ENCODE measurements around the gene KCTD18.

Gene KCTD18

DNA sequence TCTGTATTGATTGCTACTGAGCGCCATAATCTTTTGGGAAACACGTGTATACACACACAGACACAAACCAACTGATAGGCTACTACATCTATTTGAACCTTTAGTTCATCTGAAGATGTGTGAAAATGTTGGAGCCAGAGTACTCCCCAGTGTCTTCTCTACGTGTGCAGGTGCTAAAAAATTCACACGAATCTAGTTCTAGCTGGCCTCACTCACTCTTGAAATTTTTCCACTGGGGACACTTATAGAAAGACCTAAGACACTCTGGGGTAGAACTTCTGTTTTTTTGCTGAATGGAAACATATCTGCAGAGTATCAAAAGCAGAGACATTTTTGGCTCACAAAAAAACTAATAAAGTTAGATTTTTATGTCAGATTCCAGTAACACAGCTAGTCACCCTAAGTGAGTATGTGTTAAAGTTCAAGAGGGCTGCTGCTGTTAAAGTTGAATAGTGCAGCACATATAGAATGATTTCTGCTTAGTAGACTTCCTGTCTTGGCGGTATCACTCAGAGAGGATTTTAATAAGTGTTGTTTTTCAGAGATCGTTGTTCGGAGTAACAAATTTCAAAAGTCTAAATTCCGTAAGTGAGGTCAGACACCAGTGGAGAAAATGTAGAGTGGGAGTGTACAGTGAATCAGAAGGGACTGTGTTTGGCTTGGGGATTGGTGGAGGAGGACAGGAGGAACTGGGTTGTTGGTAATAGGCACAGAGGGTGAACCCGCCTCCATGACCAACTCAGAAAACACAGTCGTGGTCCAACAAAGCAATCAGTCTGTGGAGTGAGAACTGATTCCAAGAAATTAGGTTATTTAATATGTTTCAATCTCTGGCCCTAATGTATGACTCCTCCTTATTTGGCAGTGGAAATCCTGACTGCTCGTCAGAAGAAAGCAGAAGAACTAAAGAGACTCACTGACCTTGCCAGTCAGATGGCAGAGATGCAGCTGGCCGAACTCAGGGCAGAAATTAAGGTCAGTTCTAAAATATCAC, 43.1 kb downstream of the KCTD18 start:
- no peak overlapping the region for H3K27ac ChIP-seq (ENCODE audit: low read depth, low read length)
- no peak overlapping the region for H3K4me3 ChIP-seq (ENCODE audit: low read length)

DNA sequence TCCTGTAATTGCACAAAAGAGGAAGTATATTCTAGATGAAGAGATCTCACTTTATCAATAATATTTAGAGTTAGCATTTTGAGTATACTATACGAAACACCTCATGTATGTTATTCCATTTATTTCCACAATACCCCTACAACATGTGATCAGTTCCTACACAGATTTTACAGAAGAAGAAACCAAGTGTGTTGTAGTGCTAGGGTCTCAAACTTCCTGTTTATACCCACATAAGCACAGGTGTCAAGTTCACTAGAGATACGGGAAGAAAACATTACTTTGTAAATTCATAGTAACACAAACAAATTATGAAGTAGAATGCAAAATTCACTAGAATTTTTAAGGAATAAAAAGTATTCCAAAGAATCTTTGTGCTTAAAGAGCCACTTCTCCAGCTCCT, 46.4 kb downstream of the KCTD18 start:
- no peaks in the 10 kb centered on the region for H3K9me3 ChIP-seq (ENCODE audit: control insufficient read depth, insufficient read depth, low read length)
- no peak overlapping the region for H3K27ac ChIP-seq (ENCODE audit: low read depth, low read length)
- no peaks in the 10 kb centered on the region for H3K79me2 ChIP-seq (ENCODE audit: control insufficient read depth, low read length)
- H3K9me2 ChIP-seq (replicated peaks; ENCODE audit: control insufficient read depth, low read length) = no peaks in the 10 kb centered on the region
- peaks cover 6% of the 10 kb centered on the region for H3K4me1 ChIP-seq (ENCODE audit: control insufficient read depth, low read length)
- H3K27me3 ChIP-seq (ENCODE audit: control insufficient read depth, low read length) = peaks cover under 1% of the 10 kb centered on the region; the same call in 1 of the 2 replicates
- H3K36me3 ChIP-seq (ENCODE audit: control insufficient read depth, low read length) = no peaks in the 10 kb centered on the region
- no peak overlapping the region for H3K4me2 ChIP-seq (ENCODE audit: low read length)
- TF ChIP-seq, protein P1, sequence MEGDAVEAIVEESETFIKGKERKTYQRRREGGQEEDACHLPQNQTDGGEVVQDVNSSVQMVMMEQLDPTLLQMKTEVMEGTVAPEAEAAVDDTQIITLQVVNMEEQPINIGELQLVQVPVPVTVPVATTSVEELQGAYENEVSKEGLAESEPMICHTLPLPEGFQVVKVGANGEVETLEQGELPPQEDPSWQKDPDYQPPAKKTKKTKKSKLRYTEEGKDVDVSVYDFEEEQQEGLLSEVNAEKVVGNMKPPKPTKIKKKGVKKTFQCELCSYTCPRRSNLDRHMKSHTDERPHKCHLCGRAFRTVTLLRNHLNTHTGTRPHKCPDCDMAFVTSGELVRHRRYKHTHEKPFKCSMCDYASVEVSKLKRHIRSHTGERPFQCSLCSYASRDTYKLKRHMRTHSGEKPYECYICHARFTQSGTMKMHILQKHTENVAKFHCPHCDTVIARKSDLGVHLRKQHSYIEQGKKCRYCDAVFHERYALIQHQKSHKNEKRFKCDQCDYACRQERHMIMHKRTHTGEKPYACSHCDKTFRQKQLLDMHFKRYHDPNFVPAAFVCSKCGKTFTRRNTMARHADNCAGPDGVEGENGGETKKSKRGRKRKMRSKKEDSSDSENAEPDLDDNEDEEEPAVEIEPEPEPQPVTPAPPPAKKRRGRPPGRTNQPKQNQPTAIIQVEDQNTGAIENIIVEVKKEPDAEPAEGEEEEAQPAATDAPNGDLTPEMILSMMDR (IDR thresholded peaks at IDR 0.05; ENCODE audit: low read depth, low read length, poor library complexity, severe bottlenecking) = no peak
- TF ChIP-seq EZH2phosphoT487 (IDR thresholded peaks at IDR 0.05; ENCODE audit: borderline replicate concordance, low read length) = no peak
- H4K20me1 ChIP-seq (ENCODE audit: control insufficient read depth, insufficient read depth, low read depth, low read length) = no peaks in the 10 kb centered on the region
- H3F3A ChIP-seq (ENCODE audit: control insufficient read depth, insufficient read depth) = no peaks in the 10 kb centered on the region
- H3K4me3 ChIP-seq (ENCODE audit: low read length) = no peak overlapping the region

More for the DNA sequence above, 43.1 kb downstream of the KCTD18 start:
- H3K9me2 ChIP-seq (replicated peaks; ENCODE audit: control insufficient read depth, low read length) = no peaks in the 10 kb centered on the region
- H4K20me1 ChIP-seq (ENCODE audit: control insufficient read depth, insufficient read depth, low read depth, low read length) = no peaks in the 10 kb centered on the region
- H3K4me2 ChIP-seq (ENCODE audit: low read length) = no peak overlapping the region
- H3K9me3 ChIP-seq (ENCODE audit: control insufficient read depth, insufficient read depth, low read length) = no peaks in the 10 kb centered on the region
- H3K79me2 ChIP-seq (ENCODE audit: control insufficient read depth, low read length) = no peaks in the 10 kb centered on the region
- H3K4me1 ChIP-seq (ENCODE audit: control insufficient read depth, low read length) = peaks cover 6% of the 10 kb centered on the region
- no peaks in the 10 kb centered on the region for H3K27me3 ChIP-seq (ENCODE audit: control insufficient read depth, low read length)
- H3F3A ChIP-seq (ENCODE audit: control insufficient read depth, insufficient read depth) = no peaks in the 10 kb centered on the region
- TF ChIP-seq, protein P1 (IDR thresholded peaks at IDR 0.05; ENCODE audit: low read depth, low read length, poor library complexity, severe bottlenecking) = no peak
- no peak for TF ChIP-seq EZH2phosphoT487 (IDR thresholded peaks at IDR 0.05; ENCODE audit: borderline replicate concordance, low read length)
- H3K36me3 ChIP-seq (ENCODE audit: control insufficient read depth, low read length) = no peaks in the 10 kb centered on the region

DNA sequence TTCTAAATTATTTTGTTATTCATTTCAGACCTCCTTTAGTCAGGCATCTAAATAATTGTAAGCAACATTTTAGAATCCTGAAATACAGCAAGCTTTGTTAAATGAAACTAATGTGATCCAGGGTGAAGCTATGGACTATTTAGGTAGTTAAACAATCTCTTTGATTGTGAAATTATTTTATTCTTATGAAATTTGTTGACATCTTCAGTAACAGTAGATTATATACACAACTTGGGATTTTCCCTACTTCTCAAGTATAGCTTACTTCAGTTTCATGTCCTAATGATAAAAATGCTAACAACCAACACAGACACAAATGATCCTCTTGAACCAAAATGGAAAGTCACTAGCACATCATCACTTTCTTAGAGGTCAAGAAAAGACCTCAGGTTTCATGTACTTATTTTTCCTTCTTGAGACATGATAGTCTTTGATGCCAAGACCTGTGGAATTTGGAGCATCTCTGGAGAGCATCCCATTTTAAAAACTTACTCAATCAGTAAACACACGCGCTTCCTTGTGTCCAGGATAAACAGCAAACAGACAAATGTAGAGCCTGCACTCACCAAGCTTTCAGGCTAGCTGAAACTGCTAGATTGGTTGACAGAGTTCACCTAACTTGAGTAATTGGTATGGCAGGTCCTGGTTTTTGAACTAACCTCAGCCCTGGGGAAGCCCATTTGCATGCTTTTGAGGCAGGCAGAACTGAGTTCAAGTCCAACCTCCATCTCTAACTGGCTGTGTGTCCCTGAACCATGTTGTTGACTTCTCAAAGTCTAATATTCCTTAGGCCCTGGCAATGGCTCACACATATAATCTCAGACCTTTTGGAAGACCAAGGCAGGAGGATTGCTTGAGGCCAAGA, 47.8 kb downstream of the KCTD18 start:
- Histone ChIP-seq H3F3A (ENCODE audit: control insufficient read depth, insufficient read depth) (no peaks in the 10 kb centered on the region), H3K36me3 (ENCODE audit: control insufficient read depth, low read length) (no peaks in the 10 kb centered on the region), H3K27me3 (ENCODE audit: control insufficient read depth, low read length) (peaks cover 7% of the 10 kb centered on the region), H3K4me1 (ENCODE audit: control insufficient read depth, low read length) (peaks cover 6% of the 10 kb centered on the region), H3K79me2 (ENCODE audit: control insufficient read depth, low read length) (no peaks in the 10 kb centered on the region), H3K4me2 (ENCODE audit: low read length) (no peak overlapping the region), H3K27ac (ENCODE audit: low read depth, low read length) (no peak overlapping the region), H3K9me3 (ENCODE audit: control insufficient read depth, insufficient read depth, low read length) (no peaks in the 10 kb centered on the region), H3K4me3 (ENCODE audit: low read length) (no peak overlapping the region), H3K9me2 (replicated peaks; ENCODE audit: control insufficient read depth, low read length) (no peaks in the 10 kb centered on the region), H4K20me1 (ENCODE audit: control insufficient read depth, insufficient read depth, low read depth, low read length) (no peaks in the 10 kb centered on the region)
- no peak for TF ChIP-seq EZH2phosphoT487 (IDR thresholded peaks at IDR 0.05; ENCODE audit: borderline replicate concordance, low read length)
- TF ChIP-seq, protein P1 (IDR thresholded peaks at IDR 0.05; ENCODE audit: low read depth, low read length, poor library complexity, severe bottlenecking) = no peak

Measured in DOHH2 (cell line).